Natural killer cell (primary cell): ENCODE results near the gene ASIC1. TPM values are rescaled to one million over a fixed set of nuclear protein-coding genes. Genes with fewer than 3 reads are reported as not detected.

Experiments used
- ATAC-seq, 3 donors: fragments of 150-1000 bp in 2 of 3; fragments of 200-7000 bp in 1 of 3; cut with Tn5 transposase; 1 replicate in 1 of 3; 2 replicates in 2 of 3; pipeline ENCODE4 v1.10.0; 2021; ENCODE audit warnings: mild to moderate bottlenecking in 2 of 3, moderate library complexity in 2 of 3
- DNase-seq, 2 donors: peaks; one replicate each; pipeline versions ENCODE4 v3.0.0 to v3.0.0-alpha.2; 2013 to 2021; ENCODE audit warnings: mixed read lengths in 1 of 2
- H3K27ac ChIP-seq: one replicate; pipeline ENCODE4 v1.5.1; 2013; ENCODE audit warnings: mild to moderate bottlenecking, low read length
- H3K27me3 ChIP-seq: one replicate; pipeline ENCODE4 v1.6.1; 2013; ENCODE audit warnings: low read length; ENCODE audit not compliant: control insufficient read depth, insufficient read depth
- H3K36me3 ChIP-seq: one replicate; pipeline ENCODE4 v1.6.1; 2013; ENCODE audit warnings: low read length; ENCODE audit not compliant: control insufficient read depth, insufficient read depth
- H3K4me1 ChIP-seq: one replicate; pipeline ENCODE4 v1.6.1; 2013; ENCODE audit warnings: low read length; ENCODE audit not compliant: control insufficient read depth, insufficient read depth
- H3K4me3 ChIP-seq: one replicate; pipeline ENCODE4 v1.5.1; 2013; ENCODE audit warnings: low read length
- H3K9me3 ChIP-seq: one replicate; pipeline ENCODE4 v1.6.1; 2013; ENCODE audit warnings: low read length; ENCODE audit not compliant: control insufficient read depth, insufficient read depth
- H3K27ac Mint-ChIP-seq, 2 donors: one replicate each; pipeline ENCODE4 v1.8.0; 2022; ENCODE audit warnings: mild to moderate bottlenecking in 2 of 2, mixed read lengths in 2 of 2, moderate library complexity in 1 of 2
- H3K27me3 Mint-ChIP-seq, 2 donors: one replicate each; pipeline ENCODE4 v1.8.0; 2022; ENCODE audit warnings: low read depth in 2 of 2, mixed read lengths in 2 of 2
- H3K36me3 Mint-ChIP-seq: one replicate; pipeline ENCODE4 v1.8.0; 2022; ENCODE audit warnings: mixed read lengths
- H3K4me1 Mint-ChIP-seq, 2 donors: one replicate each; pipeline ENCODE4 v1.8.0; 2022; ENCODE audit warnings: mixed read lengths in 2 of 2
- H3K4me3 Mint-ChIP-seq: one replicate; pipeline ENCODE4 v1.8.0; 2022; ENCODE audit warnings: mild to moderate bottlenecking, moderate library complexity, mixed read lengths
- H3K9me3 Mint-ChIP-seq, 2 donors: one replicate each; pipeline ENCODE4 v1.8.0; 2022; ENCODE audit warnings: mixed read lengths in 2 of 2
- CTCF ChIP-seq: fragments of 200-600 bp; IDR thresholded peaks from one replicate; pipeline ENCODE4 v1.8.0; 2022; ENCODE audit warnings: antibody characterized with exemption
- WGBS: methylation state at CpG from one replicate; pipeline ENCODE4 v1.1.7; 2013; ENCODE audit warnings: missing lambda C conversion rate; ENCODE audit not compliant: insufficient coverage; 5-methylcytosine and 5-hydroxymethylcytosine counted together
- intact Hi-C: fragments of 100-400 bp; cut with micrococcal nuclease; formaldehyde crosslinking; loops from one replicate; pipeline ENCODE4 v1.14.2; 2022
- total RNA-seq, 4 donors: library from RNA; stranded (reverse); fragments of 120-200 nt in 1 of 4; gene quantifications; one replicate each; pipeline versions ENCODE4 v1.2.3 to v1.2.4, GENCODE V29; 2013 to 2022

The ASIC1 gene
- total RNA-seq, 3 donors from 2014 or later (not counting 1 experiment from before 2014, with no cell fraction given): 0.21 TPM; not detected in 2

GRCh38 chr12:50059440-50060119, 2.2 kb downstream of the ASIC1 start:
- peak in 1 of 2 donors; percentile 62 for DNase-seq
- Mint-ChIP-seq H3K27me3 (peaks cover 48 to 49% of the 10 kb centered on the region in 2 donors), H3K27ac (no peak overlapping the region), H3K36me3 (no peaks in the 10 kb centered on the region), H3K4me1 (peaks cover 24% of the 10 kb centered on the region in 2 donors), H3K4me3 (no peak overlapping the region), H3K9me3 (no peaks in the 10 kb centered on the region)
- no peak overlapping the region for H3K4me3 ChIP-seq
- peak in 1 of 3 donors; percentile 41 for ATAC-seq
- H3K9me3 ChIP-seq: no peaks in the 10 kb centered on the region
- H3K27me3 ChIP-seq: peaks cover 22% of the 10 kb centered on the region
- TF ChIP-seq CTCF: no peak
- 26% methylated on average over 12 of the region's 12 CpGs for WGBS
- peaks cover 15% of the 10 kb centered on the region for H3K4me1 ChIP-seq
- no peaks in the 10 kb centered on the region for H3K36me3 ChIP-seq
- intact Hi-C loops: loop anchor here (5.0 kb wide), 1 partner anchor 192 kb away; no protein-coding TSS in a partner anchor
- H3K27ac ChIP-seq: no peak overlapping the region

GRCh38 chr12:50060120-50060468, 2.7 kb downstream of the ASIC1 start:
- intact Hi-C loops: no loop called here
- Mint-ChIP-seq H3K9me3 (no peaks in the 10 kb centered on the region), H3K27me3 (peaks cover 48 to 49% of the 10 kb centered on the region in 2 donors), H3K36me3 (no peaks in the 10 kb centered on the region), H3K4me1 (peaks cover 24% of the 10 kb centered on the region in 2 donors), H3K27ac (no peak overlapping the region), H3K4me3 (no peak overlapping the region)
- ATAC-seq (no peak), DNase-seq (no peak)
- Histone ChIP-seq H3K4me1 (peaks cover 15% of the 10 kb centered on the region), H3K4me3 (no peak overlapping the region), H3K36me3 (no peaks in the 10 kb centered on the region), H3K9me3 (no peaks in the 10 kb centered on the region), H3K27me3 (peaks cover 22% of the 10 kb centered on the region), H3K27ac (no peak overlapping the region)
- no peak for TF ChIP-seq CTCF
- 73% methylated on average over 3 of the region's 4 CpGs for WGBS

- no peaks in the 10 kb centered on the region for H3K36me3 ChIP-seq
- ATAC-seq: no peak
- Mint-ChIP-seq H3K4me1 (peaks cover 18 to 19% of the 10 kb centered on the region in 2 donors), H3K27ac (no peak overlapping the region), H3K4me3 (no peak overlapping the region), H3K9me3 (no peaks in the 10 kb centered on the region), H3K27me3 (peaks cover 40 to 44% of the 10 kb centered on the region in 2 donors), H3K36me3 (no peaks in the 10 kb centered on the region)
- peaks cover 9% of the 10 kb centered on the region for H3K4me1 ChIP-seq
- no peak overlapping the region for H3K4me3 ChIP-seq
- no peak for TF ChIP-seq CTCF
- H3K27ac ChIP-seq: no peak overlapping the region
- WGBS: no CpG with 5 or more reads among the region's 2 CpGs
- no peak for DNase-seq
- H3K27me3 ChIP-seq: peaks cover 15% of the 10 kb centered on the region
- intact Hi-C loops: no loop called here
- no peaks in the 10 kb centered on the region for H3K9me3 ChIP-seq
These were observed 3.8 kb downstream of the ASIC1 start for GRCh38 chr12:50061171-50061570.
